Gastroesophageal sphincter (tissue), 4 donors: Measurements from ENCODE around the gene KANSL2. TPM values are rescaled to one million over a fixed set of nuclear protein-coding genes. Genes with fewer than 3 reads are reported as not detected.
"Not testable (repeated sequence)": the region's sequence is repeated elsewhere in the genome, so short reads cannot be mapped to it uniquely, and the experiment has no call there.

ENCODE experiments used
- ATAC-seq: fragments of 150-250 bp; one replicate; pipeline ENCODE4 v1.9.1; 2016; ENCODE audit warnings: mild to moderate bottlenecking, moderate library complexity
- H3K27ac ChIP-seq, 4 donors: fragments of 200-600 bp; sonication (generic) in 3 of 4; 1 replicate in 3 of 4; 2 replicates in 1 of 4; pipeline ENCODE4 v1.5.1; 2016 to 2019
- H3K27me3 ChIP-seq: fragments of 200-600 bp; sonication (generic); one replicate; pipeline ENCODE4 v1.5.1; 2019
- H3K36me3 ChIP-seq, 2 donors: fragments of 200-600 bp; sonication (generic); one replicate each; pipeline ENCODE4 v1.5.1; 2019; ENCODE audit warnings: control low read depth in 1 of 2
- H3K4me1 ChIP-seq, 3 donors: fragments of 200-600 bp; sonication (generic); 1 replicate in 2 of 3; 2 replicates in 1 of 3; pipeline ENCODE4 v1.5.1; 2016 to 2019; ENCODE audit warnings: control low read depth in 2 of 3
- H3K4me3 ChIP-seq, 2 donors: fragments of 200-600 bp; sonication (generic); one replicate each; pipeline ENCODE4 v1.5.1; 2019; ENCODE audit warnings: mild to moderate bottlenecking in 1 of 2, moderate library complexity in 1 of 2
- H3K9me3 ChIP-seq, 3 donors: fragments of 200-600 bp; sonication (generic); one replicate each; pipeline ENCODE4 v1.5.1; 2017 to 2019; ENCODE audit warnings: control low read depth in 2 of 3
- CTCF ChIP-seq, 4 experiments: fragments of 200-600 bp in 2 of 4; fragments of 450-650 bp in 2 of 4; sonication (generic) in 1 of 4; IDR thresholded peaks; one replicate each; pipeline ENCODE4 v1.5.1; 2017 to 2019; ENCODE audit warnings: antibody characterized with exemption in 4 of 4, mild to moderate bottlenecking in 2 of 4, moderate library complexity in 2 of 4
- EP300 ChIP-seq: sonication (generic); formaldehyde crosslinking; IDR thresholded peaks from one replicate; pipeline ENCODE4 v1.6.1; 2017; ENCODE audit warnings: antibody characterized with exemption, mild to moderate bottlenecking
- POLR2A ChIP-seq, 2 donors: fragments of 450-650 bp; IDR thresholded peaks; one replicate each; pipeline ENCODE4 v1.6.1; 2017; ENCODE audit warnings: antibody characterized with exemption in 2 of 2, mild to moderate bottlenecking in 2 of 2, moderate library complexity in 1 of 2
- POLR2AphosphoS5 ChIP-seq: sonication (generic); formaldehyde crosslinking; IDR thresholded peaks from one replicate; pipeline ENCODE4 v1.6.1; 2017; ENCODE audit warnings: antibody characterized with exemption
- WGBS, 2 donors: methylation state at CpG; one replicate each; pipeline ENCODE4 v1.1.5; 2018; ENCODE audit warnings: low coverage in 1 of 2; 5-methylcytosine and 5-hydroxymethylcytosine counted together
- total RNA-seq, 4 donors: library from RNA; depleted of rRNA; stranded (reverse); fragments of >200 nt; gene quantifications; one replicate each; pipeline ENCODE4 v1.1.0, GENCODE V29; 2016

KANSL2 gene
- total RNA-seq, 4 donors from 2014 or later = 39.0 to 49.0 (median 43.7) TPM

- Histone ChIP-seq H3K9me3 (peaks cover 0 to 17% (median 0%) of the 10 kb centered on the region in 3 donors), H3K4me1 (peaks cover 0 to 50% (median 10%) of the 10 kb centered on the region in 3 donors), H3K4me3 (peak within 1 kb of the TSS; percentile 67 to 69), H3K27ac (peak within 1 kb of the TSS; percentile 80 to 97 (median 92)), H3K36me3 (peaks cover 0 to 31% of the 10 kb centered on the region in 2 donors), H3K27me3 (no peaks in the 10 kb centered on the region)
- 0% methylated on average over 9 to 13 of the region's 61 CpGs for whole genome bisulfite sequencing, 2 donors
- ATAC-seq = peak; percentile 97
- TF ChIP-seq CTCF (IDR thresholded peaks at IDR 0.05) (peak in 3 of 4 experiments; percentile 36 to 61 (median 60)), EP300 (no peak), POLR2A (IDR thresholded peaks at IDR 0.05) (peak; percentile 58 to 68), POLR2AphosphoS5 (peak; percentile 95)
Observed at GRCh38 chr12:48716493-48717251, 34.6 kb upstream of the KANSL2 start, which contains the start of gene CCNT1. Gene CCNT1, minus strand, starts transcription at chr12:48716707. Its CDS starts 32 bp downstream, at chr12:48716675.

GRCh38 chr12:48716168-48716492, 34.1 kb upstream of the KANSL2 start:
- no peaks in the 10 kb centered on the region for H3K27me3 ChIP-seq
- H3K36me3 ChIP-seq = peaks cover 0 to 36% of the 10 kb centered on the region in 2 donors
- no peak for TF ChIP-seq POLR2AphosphoS5
- no peak for TF ChIP-seq EP300
- no peak for TF ChIP-seq POLR2A (IDR thresholded peaks at IDR 0.05)
- TF ChIP-seq CTCF (IDR thresholded peaks at IDR 0.05) = no peak
- peak overlapping the region; percentile 67 to 69 for H3K4me3 ChIP-seq
- no peak for ATAC-seq
- H3K4me1 ChIP-seq = peaks cover 0 to 56% (median 10%) of the 10 kb centered on the region in 3 donors
- peak overlapping the region; percentile 80 to 97 (median 92) for H3K27ac ChIP-seq
- peaks cover 0 to 15% (median 0%) of the 10 kb centered on the region in 3 donors for H3K9me3 ChIP-seq
- WGBS, 2 donors = 0% methylated on average over 4 to 9 of the region's 17 CpGs

GRCh38 chr12:48712209-48712608, 30.2 kb upstream of the KANSL2 start:
- H3K4me3 ChIP-seq = no peak overlapping the region
- no peak for ATAC-seq
- no peaks in the 10 kb centered on the region for H3K27me3 ChIP-seq
- H3K27ac ChIP-seq = no peak overlapping the region
- peaks cover 0 to 80% (median 15%) of the 10 kb centered on the region in 3 donors for H3K4me1 ChIP-seq
- WGBS, 2 donors = 95 to 98% methylated on average over 5 to 6 of the region's 10 CpGs
- no peaks in the 10 kb centered on the region for H3K9me3 ChIP-seq
- TF ChIP-seq EP300 (no peak), POLR2AphosphoS5 (no peak), CTCF (IDR thresholded peaks at IDR 0.05) (no peak), POLR2A (IDR thresholded peaks at IDR 0.05) (no peak)
- peaks cover 0 to 66% of the 10 kb centered on the region in 2 donors for H3K36me3 ChIP-seq

GRCh38 chr12:48698822-48699221, 16.8 kb upstream of the KANSL2 start:
- not testable (repeated sequence) for H3K4me3 ChIP-seq, H3K4me1 ChIP-seq, H3K9me3 ChIP-seq, ATAC-seq, H3K27me3 ChIP-seq, H3K27ac ChIP-seq
- 96 to 100% methylated on average over 1 to 7 of the region's 7 CpGs for WGBS, 2 donors
- H3K36me3 ChIP-seq = peaks cover 4 to 98% of the 10 kb centered on the region in 2 donors

GRCh38 chr12:48696626-48697025, 14.6 kb upstream of the KANSL2 start:
- 92 to 93% methylated on average over 2 to 5 of the region's 5 CpGs for WGBS, 2 donors
- Histone ChIP-seq H3K9me3 (no peaks in the 10 kb centered on the region), H3K36me3 (peaks cover 4 to 98% of the 10 kb centered on the region in 2 donors), H3K27me3 (no peaks in the 10 kb centered on the region), H3K4me3 (no peak overlapping the region), H3K27ac (no peak overlapping the region), H3K4me1 (peaks cover 0 to 6% (median 3%) of the 10 kb centered on the region in 3 donors)
- ATAC-seq = no peak
- TF ChIP-seq POLR2AphosphoS5 = no peak
- TF ChIP-seq POLR2A (IDR thresholded peaks at IDR 0.05) = no peak
- no peak for TF ChIP-seq EP300
- no peak for TF ChIP-seq CTCF (IDR thresholded peaks at IDR 0.05)
